ENCODE data around the gene PLXNC1.

Gene PLXNC1

GRCh38 chr12:94191811-94192210 is 43.4 kb downstream of the PLXNC1 start:
- Histone ChIP-seq H3K4me1 (ENCODE audit: low read depth, poor library complexity, severe bottlenecking) (peaks cover 26% of the 10 kb centered on the region), H4K20me1 (ENCODE audit: insufficient read depth) (no peaks in the 10 kb centered on the region), H3K27ac (no peak overlapping the region), H3K79me2 (ENCODE audit: insufficient read depth, low read depth) (no peaks in the 10 kb centered on the region), H3K36me3 (ENCODE audit: insufficient read depth) (no peaks in the 10 kb centered on the region), H3K9ac (no peak overlapping the region), H3K4me3 (IDR thresholded peaks at IDR 0.05; ENCODE audit: insufficient read depth, low read depth, low read length) (no peak overlapping the region), H3K4me2 (no peak overlapping the region), H2AFZ (ENCODE audit: low read depth) (no peak overlapping the region), H3K27me3 (ENCODE audit: insufficient read depth, low read depth) (no peaks in the 10 kb centered on the region)
- TF ChIP-seq CTCF (conservative IDR thresholded peaks at IDR 0.05; ENCODE audit: low read depth, low read length), result no peak

- H2AFZ ChIP-seq (ENCODE audit: low read depth), result no peak overlapping the region
- H3K4me2 ChIP-seq, result no peak overlapping the region
- H3K27ac ChIP-seq, result no peak overlapping the region
- no peak overlapping the region for H3K4me3 ChIP-seq (IDR thresholded peaks at IDR 0.05; ENCODE audit: insufficient read depth, low read depth, low read length)
- no peaks in the 10 kb centered on the region for H3K79me2 ChIP-seq (ENCODE audit: insufficient read depth, low read depth)
- no peak overlapping the region for H3K9ac ChIP-seq
- no peaks in the 10 kb centered on the region for H3K36me3 ChIP-seq (ENCODE audit: insufficient read depth)
- H3K27me3 ChIP-seq (ENCODE audit: insufficient read depth, low read depth), result no peaks in the 10 kb centered on the region
- peaks cover 26% of the 10 kb centered on the region for H3K4me1 ChIP-seq (ENCODE audit: low read depth, poor library complexity, severe bottlenecking)
- TF ChIP-seq CTCF (conservative IDR thresholded peaks at IDR 0.05; ENCODE audit: low read depth, low read length), result no peak
- H4K20me1 ChIP-seq (ENCODE audit: insufficient read depth), result no peaks in the 10 kb centered on the region
Observed at GRCh38 chr12:94192506-94192905, 44.1 kb downstream of the PLXNC1 start.

- Histone ChIP-seq H3K36me3 (ENCODE audit: insufficient read depth) (no peaks in the 10 kb centered on the region), H3K79me2 (ENCODE audit: insufficient read depth, low read depth) (no peaks in the 10 kb centered on the region), H4K20me1 (ENCODE audit: insufficient read depth) (no peaks in the 10 kb centered on the region), H3K27ac (no peak overlapping the region), H3K4me1 (ENCODE audit: low read depth, poor library complexity, severe bottlenecking) (peaks cover 26% of the 10 kb centered on the region), H3K9ac (no peak overlapping the region), H3K4me3 (IDR thresholded peaks at IDR 0.05; ENCODE audit: insufficient read depth, low read depth, low read length) (no peak overlapping the region), H3K4me2 (no peak overlapping the region), H3K27me3 (ENCODE audit: insufficient read depth, low read depth) (no peaks in the 10 kb centered on the region), H2AFZ (ENCODE audit: low read depth) (no peak overlapping the region)
- TF ChIP-seq CTCF (conservative IDR thresholded peaks at IDR 0.05; ENCODE audit: low read depth, low read length), result no peak
Observed at GRCh38 chr12:94193168-94193567, 44.8 kb downstream of the PLXNC1 start.

- no peak for TF ChIP-seq CTCF (conservative IDR thresholded peaks at IDR 0.05; ENCODE audit: low read depth, low read length)
Observed at GRCh38 chr12:94195483-94195882, 47.1 kb downstream of the PLXNC1 start.

More at GRCh38 chr12:94195483-94195882, 47.1 kb downstream of the PLXNC1 start:
- no peaks in the 10 kb centered on the region for H3K79me2 ChIP-seq (ENCODE audit: insufficient read depth, low read depth)
- H3K4me3 ChIP-seq (IDR thresholded peaks at IDR 0.05; ENCODE audit: insufficient read depth, low read depth, low read length), result no peak overlapping the region
- no peak overlapping the region for H3K9ac ChIP-seq
- no peaks in the 10 kb centered on the region for H4K20me1 ChIP-seq (ENCODE audit: insufficient read depth)
- no peak overlapping the region for H3K4me2 ChIP-seq
- H3K36me3 ChIP-seq (ENCODE audit: insufficient read depth), result no peaks in the 10 kb centered on the region
- no peak overlapping the region for H3K27ac ChIP-seq
- H2AFZ ChIP-seq (ENCODE audit: low read depth), result no peak overlapping the region
- H3K4me1 ChIP-seq (ENCODE audit: low read depth, poor library complexity, severe bottlenecking), result peaks cover 21% of the 10 kb centered on the region
- H3K27me3 ChIP-seq (ENCODE audit: insufficient read depth, low read depth), result no peaks in the 10 kb centered on the region
